Upper lobe of left lung (tissue), 6 donors: ENCODE results near the gene ETV3L. TPM values are rescaled to one million over a fixed set of nuclear protein-coding genes. Genes with fewer than 3 reads are reported as not detected.

Experiments
- ATAC-seq, 2 donors: fragments of 200-7000 bp; cut with Tn5 transposase; one replicate each; pipeline ENCODE4 v1.9.1; 2022; ENCODE audit warnings: mild to moderate bottlenecking in 2 of 2, moderate library complexity in 2 of 2; ENCODE audit not compliant: low FRiP score in 2 of 2
- DNase-seq, 2 donors: peaks; one replicate each; pipeline ENCODE4 v3.0.0-alpha.2; 2019 to 2020
- H3K27ac ChIP-seq, 4 donors: fragments of 200-600 bp; sonication (generic); one replicate each; pipeline ENCODE4 v1.5.1; 2016 to 2019
- H3K27me3 ChIP-seq, 4 donors: fragments of 200-600 bp; sonication (generic); one replicate each; pipeline ENCODE4 v1.5.1; 2017 to 2019
- H3K36me3 ChIP-seq, 4 donors: fragments of 200-600 bp; sonication (generic); one replicate each; pipeline ENCODE4 v1.5.1; 2016 to 2019
- H3K4me1 ChIP-seq, 4 donors: fragments of 200-600 bp; sonication (generic); one replicate each; pipeline ENCODE4 v1.5.1; 2018 to 2019
- H3K4me3 ChIP-seq, 4 donors: fragments of 200-600 bp; sonication (generic); one replicate each; pipeline ENCODE4 v1.5.1; 2017 to 2019; ENCODE audit warnings: mild to moderate bottlenecking in 2 of 4, moderate library complexity in 1 of 4
- H3K9me3 ChIP-seq, 4 donors: fragments of 200-600 bp; sonication (generic); one replicate each; pipeline ENCODE4 v1.5.1; 2018 to 2019
- EP300 ChIP-seq, 4 donors: sonication (generic); formaldehyde crosslinking; IDR thresholded peaks; one replicate each; pipeline ENCODE4 v1.5.1; 2017; ENCODE audit warnings: antibody characterized with exemption in 4 of 4, control low read depth in 2 of 4
- POLR2A ChIP-seq, 4 donors: fragments of 450-650 bp; IDR thresholded peaks; one replicate each; pipeline ENCODE4 v1.5.1; 2016 to 2017; ENCODE audit warnings: antibody characterized with exemption in 4 of 4, mild to moderate bottlenecking in 2 of 4
- POLR2AphosphoS5 ChIP-seq, 2 donors: sonication (generic); formaldehyde crosslinking; IDR thresholded peaks; one replicate each; pipeline ENCODE4 v1.5.1; 2017; ENCODE audit warnings: antibody characterized with exemption in 2 of 2
- WGBS, 2 donors: methylation state at CpG; one replicate each; pipeline ENCODE4 v1.1.5; 2017 to 2018; 5-methylcytosine and 5-hydroxymethylcytosine counted together
- total RNA-seq, 6 donors: library from RNA; depleted of rRNA in 4 of 6; stranded (reverse); fragments of >200 nt in 4 of 6; gene quantifications; one replicate each; pipeline versions ENCODE4 v1.1.0 to v1.2.1, GENCODE V29; 2016 to 2021
- TF ChIP-seq, protein P1 (sequence below), 6 experiments: fragments of 450-650 bp in 4 of 6; fragments of 200-600 bp in 2 of 6; sonication (generic) in 2 of 6; IDR thresholded peaks; one replicate each; pipeline ENCODE4 v1.5.1; 2016 to 2019; ENCODE audit warnings: antibody characterized with exemption in 6 of 6
- donor health status: DM: no; HTN: no; CAD: no; lungs with moderate emphysema.
- donor health status: DM: no; HTN: yes; CAD: no; lungs with severe emphysema.

ETV3L gene
- total RNA-seq, 6 donors from 2014 or later: not detected

DNA sequence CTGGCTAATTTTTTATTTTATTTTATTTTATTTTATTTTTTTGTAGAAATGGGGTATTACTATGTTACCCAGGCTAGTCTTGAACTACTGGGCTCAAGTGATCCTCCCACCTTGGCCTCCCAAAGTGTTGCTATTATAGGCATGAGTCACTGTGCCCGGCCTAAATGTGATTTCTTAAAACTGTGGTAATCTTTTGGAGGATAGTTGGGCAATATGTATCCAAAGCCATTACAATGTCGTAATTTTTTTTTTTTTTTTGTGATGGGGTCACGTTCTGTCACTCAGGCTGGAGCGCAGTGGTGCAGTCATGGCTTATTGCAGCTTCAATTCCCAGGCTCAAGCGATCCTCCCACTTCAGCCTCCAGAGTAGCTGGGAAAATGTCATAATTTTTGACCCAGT is 14.2 kb downstream of the ETV3L start:
- 77 to 78% methylated on average over 5 of the region's 5 CpGs for WGBS, 2 donors
- TF ChIP-seq POLR2AphosphoS5 (IDR thresholded peaks at IDR 0.05) (no peak), EP300 (IDR thresholded peaks at IDR 0.05) (no peak)
- no peaks in the 10 kb centered on the region for H3K27me3 ChIP-seq
- no peak overlapping the region for H3K4me3 ChIP-seq
- no peaks in the 10 kb centered on the region for H3K36me3 ChIP-seq
- peaks cover 0 to 5% (median 0%) of the 10 kb centered on the region in 4 donors for H3K4me1 ChIP-seq
- DNase-seq (no peak), ATAC-seq (no peak)
- no peak overlapping the region for H3K27ac ChIP-seq
- H3K9me3 ChIP-seq: no peaks in the 10 kb centered on the region

GRCh38 chr1:157084720-157085119 is 14.9 kb downstream of the ETV3L start:
- no peak for TF ChIP-seq POLR2AphosphoS5 (IDR thresholded peaks at IDR 0.05)
- TF ChIP-seq EP300 (IDR thresholded peaks at IDR 0.05): no peak
- TF ChIP-seq, protein P1, sequence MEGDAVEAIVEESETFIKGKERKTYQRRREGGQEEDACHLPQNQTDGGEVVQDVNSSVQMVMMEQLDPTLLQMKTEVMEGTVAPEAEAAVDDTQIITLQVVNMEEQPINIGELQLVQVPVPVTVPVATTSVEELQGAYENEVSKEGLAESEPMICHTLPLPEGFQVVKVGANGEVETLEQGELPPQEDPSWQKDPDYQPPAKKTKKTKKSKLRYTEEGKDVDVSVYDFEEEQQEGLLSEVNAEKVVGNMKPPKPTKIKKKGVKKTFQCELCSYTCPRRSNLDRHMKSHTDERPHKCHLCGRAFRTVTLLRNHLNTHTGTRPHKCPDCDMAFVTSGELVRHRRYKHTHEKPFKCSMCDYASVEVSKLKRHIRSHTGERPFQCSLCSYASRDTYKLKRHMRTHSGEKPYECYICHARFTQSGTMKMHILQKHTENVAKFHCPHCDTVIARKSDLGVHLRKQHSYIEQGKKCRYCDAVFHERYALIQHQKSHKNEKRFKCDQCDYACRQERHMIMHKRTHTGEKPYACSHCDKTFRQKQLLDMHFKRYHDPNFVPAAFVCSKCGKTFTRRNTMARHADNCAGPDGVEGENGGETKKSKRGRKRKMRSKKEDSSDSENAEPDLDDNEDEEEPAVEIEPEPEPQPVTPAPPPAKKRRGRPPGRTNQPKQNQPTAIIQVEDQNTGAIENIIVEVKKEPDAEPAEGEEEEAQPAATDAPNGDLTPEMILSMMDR (IDR thresholded peaks at IDR 0.05): no peak
- TF ChIP-seq POLR2A (IDR thresholded peaks at IDR 0.05): no peak
- no peak overlapping the region for H3K27ac ChIP-seq
- no peak for ATAC-seq
- 69 to 81% methylated on average over 5 of the region's 5 CpGs for WGBS, 2 donors
- no peak overlapping the region for H3K4me3 ChIP-seq
- H3K4me1 ChIP-seq: no peaks in the 10 kb centered on the region
- no peaks in the 10 kb centered on the region for H3K36me3 ChIP-seq
- no peaks in the 10 kb centered on the region for H3K27me3 ChIP-seq
- H3K9me3 ChIP-seq: no peaks in the 10 kb centered on the region
- no peak for DNase-seq

DNA sequence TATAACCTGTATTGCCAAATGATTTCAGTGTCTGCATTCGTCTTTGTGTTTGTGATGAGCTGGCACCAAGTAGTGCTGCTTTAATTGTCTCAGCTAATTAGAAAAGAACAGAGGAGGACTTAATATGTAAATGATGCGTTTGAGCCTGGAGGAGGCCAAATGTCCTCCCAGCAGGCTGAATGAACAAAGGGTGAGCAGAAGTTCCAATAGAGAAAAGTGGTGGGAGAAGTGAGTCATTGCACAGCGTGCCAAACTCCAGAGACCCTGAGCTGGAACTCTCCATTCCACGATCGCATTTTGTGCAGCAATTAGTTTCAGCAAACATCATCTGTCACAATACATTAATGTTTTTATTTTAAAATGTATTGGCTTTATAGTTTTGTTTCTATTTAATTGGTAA is 17.9 kb downstream of the ETV3L start:
- H3K9me3 ChIP-seq: no peaks in the 10 kb centered on the region
- ATAC-seq: no peak
- TF ChIP-seq POLR2A (IDR thresholded peaks at IDR 0.05): no peak
- no peak for TF ChIP-seq EP300 (IDR thresholded peaks at IDR 0.05)
- TF ChIP-seq POLR2AphosphoS5 (IDR thresholded peaks at IDR 0.05): no peak
- TF ChIP-seq, protein P1 (IDR thresholded peaks at IDR 0.05): no peak

GRCh38 chr1:157080714-157081113 is 18.9 kb downstream of the ETV3L start:
- WGBS, 2 donors: 88% methylated on average over 10 of the region's 10 CpGs
- Histone ChIP-seq H3K27ac (no peak overlapping the region), H3K4me1 (no peaks in the 10 kb centered on the region), H3K36me3 (no peaks in the 10 kb centered on the region), H3K27me3 (no peaks in the 10 kb centered on the region), H3K9me3 (no peaks in the 10 kb centered on the region), H3K4me3 (no peak overlapping the region)
- ATAC-seq (no peak), DNase-seq (no peak)
- TF ChIP-seq, protein P1 (IDR thresholded peaks at IDR 0.05): no peak
- TF ChIP-seq POLR2AphosphoS5 (IDR thresholded peaks at IDR 0.05) (no peak), POLR2A (IDR thresholded peaks at IDR 0.05) (no peak), EP300 (IDR thresholded peaks at IDR 0.05) (no peak)

More for the DNA sequence above, 17.9 kb downstream of the ETV3L start:
- no peak for DNase-seq
- H3K4me3 ChIP-seq: no peak overlapping the region
- H3K4me1 ChIP-seq: no peaks in the 10 kb centered on the region
- no peaks in the 10 kb centered on the region for H3K27me3 ChIP-seq
- 75 to 88% methylated on average over 5 of the region's 5 CpGs for WGBS, 2 donors
- no peaks in the 10 kb centered on the region for H3K36me3 ChIP-seq
- no peak overlapping the region for H3K27ac ChIP-seq

DNA sequence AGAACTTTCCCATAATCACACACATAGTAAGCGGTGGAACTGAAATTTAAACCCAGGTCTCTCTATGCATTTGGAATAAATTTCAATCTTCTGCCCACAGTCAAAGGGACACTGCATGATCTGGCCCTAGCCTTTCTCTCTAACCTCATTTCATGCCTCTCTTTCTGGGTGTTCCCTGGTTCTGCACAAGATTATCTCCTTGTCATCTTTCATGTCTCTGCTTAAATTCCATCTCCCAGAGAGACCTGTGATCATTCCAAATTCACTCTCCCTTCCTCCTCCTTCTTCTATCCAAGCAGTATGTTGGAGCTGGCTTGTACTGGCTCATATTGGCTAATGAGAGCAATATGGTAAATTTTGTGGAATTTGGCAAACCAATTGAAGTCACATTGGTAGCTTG is 22.2 kb downstream of the ETV3L start:
- ATAC-seq (no peak), DNase-seq (no peak)
- no peak overlapping the region for H3K27ac ChIP-seq
- H3K27me3 ChIP-seq: no peaks in the 10 kb centered on the region
- H3K4me1 ChIP-seq: peaks cover 0 to 8% (median 8%) of the 10 kb centered on the region in 4 donors
- WGBS, 2 donors: 100% methylated on average over 1 of the region's 1 CpG
- no peak overlapping the region for H3K4me3 ChIP-seq
- H3K9me3 ChIP-seq: no peaks in the 10 kb centered on the region
- H3K36me3 ChIP-seq: no peaks in the 10 kb centered on the region
- no peak for TF ChIP-seq POLR2AphosphoS5 (IDR thresholded peaks at IDR 0.05)

DNA sequence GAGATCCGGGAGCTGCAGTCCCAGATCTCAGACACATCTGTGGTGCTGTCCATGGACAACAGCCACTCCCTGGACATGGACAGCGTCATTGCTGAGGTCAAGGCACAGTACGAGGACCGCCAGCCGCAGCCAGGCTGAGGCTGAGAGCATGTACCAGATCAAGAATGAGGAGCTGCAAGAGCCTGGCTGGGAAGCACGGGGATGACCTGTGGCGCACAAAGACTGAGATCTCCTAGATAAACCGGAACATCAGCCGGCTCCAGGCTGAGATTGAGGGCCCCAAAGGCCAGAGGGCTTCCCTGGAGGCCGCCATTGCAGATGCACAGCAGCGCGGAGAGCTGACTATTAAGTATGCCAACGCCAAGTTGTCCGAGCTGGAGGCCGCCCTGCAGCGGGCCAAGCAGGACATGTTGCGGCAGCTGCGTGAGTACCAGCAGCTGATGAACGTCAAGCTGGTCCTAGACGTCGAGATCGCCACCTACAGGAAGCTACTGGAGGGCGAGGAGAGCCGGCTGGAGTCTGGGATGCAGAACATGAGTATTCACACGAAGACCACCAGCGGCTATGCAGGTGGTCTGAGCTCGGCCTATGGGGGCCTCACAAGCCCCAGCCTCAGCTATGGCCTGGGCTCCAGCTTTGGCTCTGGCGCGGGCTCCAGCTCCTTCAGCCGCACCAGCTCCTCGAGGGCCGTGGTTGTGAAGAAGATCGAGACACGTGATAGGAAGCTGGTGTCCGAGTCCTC is 25.5 kb downstream of the ETV3L start:
- H3K4me3 ChIP-seq: peak overlapping the region in 2 of 4 donors; percentile 13 to 17
- H3K36me3 ChIP-seq: no peaks in the 10 kb centered on the region

More for the DNA sequence above, 25.5 kb downstream of the ETV3L start:
- Histone ChIP-seq H3K4me1 (peaks cover 0 to 8% (median 8%) of the 10 kb centered on the region in 4 donors), H3K27ac (no peak overlapping the region), H3K9me3 (no peaks in the 10 kb centered on the region), H3K27me3 (no peaks in the 10 kb centered on the region)
- ATAC-seq (peak in 1 of 2 donors; percentile 74), DNase-seq (peak; percentile 76 to 77)
- TF ChIP-seq POLR2A (IDR thresholded peaks at IDR 0.05) (no peak), EP300 (IDR thresholded peaks at IDR 0.05) (no peak), POLR2AphosphoS5 (IDR thresholded peaks at IDR 0.05) (no peak)
- TF ChIP-seq, protein P1 (IDR thresholded peaks at IDR 0.05): peak; percentile 45 to 77 (median 64)
- WGBS, 2 donors: 28 to 64% methylated on average over 8 to 24 of the region's 35 CpGs
